ENCODE data around the gene SLC44A2.

- TF ChIP-seq ASH2L (IDR thresholded peaks at IDR 0.05; ENCODE audit: low read length) (no peak), SP1 (IDR thresholded peaks at IDR 0.05; ENCODE audit: low read depth, low read length) (no peak), POLR2A (IDR thresholded peaks at IDR 0.05; ENCODE audit: control extremely low read depth in 1 of 2, low read depth in 2 of 2, low read length in 2 of 2) (no peak; a peak in 1 of 3 replicates), GABPA (IDR thresholded peaks at IDR 0.05; ENCODE audit: borderline replicate concordance, insufficient read depth, low read length) (no peak), TAF1 (IDR thresholded peaks at IDR 0.05; ENCODE audit: low read depth, low read length) (no peak), JUND (IDR thresholded peaks at IDR 0.05; ENCODE audit: low read length) (no peak), CREB1 (IDR thresholded peaks at IDR 0.05) (no peak)
- TF ChIP-seq, protein P1, sequence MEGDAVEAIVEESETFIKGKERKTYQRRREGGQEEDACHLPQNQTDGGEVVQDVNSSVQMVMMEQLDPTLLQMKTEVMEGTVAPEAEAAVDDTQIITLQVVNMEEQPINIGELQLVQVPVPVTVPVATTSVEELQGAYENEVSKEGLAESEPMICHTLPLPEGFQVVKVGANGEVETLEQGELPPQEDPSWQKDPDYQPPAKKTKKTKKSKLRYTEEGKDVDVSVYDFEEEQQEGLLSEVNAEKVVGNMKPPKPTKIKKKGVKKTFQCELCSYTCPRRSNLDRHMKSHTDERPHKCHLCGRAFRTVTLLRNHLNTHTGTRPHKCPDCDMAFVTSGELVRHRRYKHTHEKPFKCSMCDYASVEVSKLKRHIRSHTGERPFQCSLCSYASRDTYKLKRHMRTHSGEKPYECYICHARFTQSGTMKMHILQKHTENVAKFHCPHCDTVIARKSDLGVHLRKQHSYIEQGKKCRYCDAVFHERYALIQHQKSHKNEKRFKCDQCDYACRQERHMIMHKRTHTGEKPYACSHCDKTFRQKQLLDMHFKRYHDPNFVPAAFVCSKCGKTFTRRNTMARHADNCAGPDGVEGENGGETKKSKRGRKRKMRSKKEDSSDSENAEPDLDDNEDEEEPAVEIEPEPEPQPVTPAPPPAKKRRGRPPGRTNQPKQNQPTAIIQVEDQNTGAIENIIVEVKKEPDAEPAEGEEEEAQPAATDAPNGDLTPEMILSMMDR (IDR thresholded peaks at IDR 0.05; ENCODE audit: control extremely low read depth in 1 of 3, insufficient read depth in 1 of 3, low read depth in 1 of 3, low read length in 3 of 3) = no peak
- TF ChIP-seq, protein P2, sequence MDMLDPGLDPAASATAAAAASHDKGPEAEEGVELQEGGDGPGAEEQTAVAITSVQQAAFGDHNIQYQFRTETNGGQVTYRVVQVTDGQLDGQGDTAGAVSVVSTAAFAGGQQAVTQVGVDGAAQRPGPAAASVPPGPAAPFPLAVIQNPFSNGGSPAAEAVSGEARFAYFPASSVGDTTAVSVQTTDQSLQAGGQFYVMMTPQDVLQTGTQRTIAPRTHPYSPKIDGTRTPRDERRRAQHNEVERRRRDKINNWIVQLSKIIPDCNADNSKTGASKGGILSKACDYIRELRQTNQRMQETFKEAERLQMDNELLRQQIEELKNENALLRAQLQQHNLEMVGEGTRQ (IDR thresholded peaks at IDR 0.05; ENCODE audit: low read length) = no peak
These were observed 57.2 kb downstream of the SLC44A2 start for GRCh38 chr19:10682397-10683063.

Data from H1 (cell line).